Measurements from ENCODE around the gene RNF2. TPM values are rescaled to one million over a fixed set of nuclear protein-coding genes. Genes with fewer than 3 reads are reported as not detected.

The RNF2 gene
- polyA plus RNA-seq, 1 of the 3 experiments (the other 2 are of a cell fraction), result 20.1 TPM

GRCh38 chr1:185044387-185044786 lies 971 bp upstream of the RNF2 start:
- Histone ChIP-seq H3K9me3 (no peaks in the 10 kb centered on the region), H3K27me3 (ENCODE audit: insufficient read depth) (no peaks in the 10 kb centered on the region), H3K27ac (ENCODE audit: low read depth in 2 of 2, low read length in 1 of 2) (peak overlapping the region in 1 of 2 experiments; percentile 25; a peak in 2 of 4 replicates), H3K36me3 (replicated peaks in 1 of 2; ENCODE audit: control insufficient read depth in 1 of 2, insufficient read depth in 2 of 2, low read length in 1 of 2) (no peaks in the 10 kb centered on the region), H4K20me1 (ENCODE audit: insufficient read depth) (peaks cover 30% of the 10 kb centered on the region), H3K9ac (no peak overlapping the region), H3K79me2 (ENCODE audit: insufficient read depth) (peaks cover 33% of the 10 kb centered on the region), H3F3A (replicated peaks; ENCODE audit: insufficient read depth) (peaks cover 15% of the 10 kb centered on the region), H3K9me2 (no peaks in the 10 kb centered on the region), H3K4me3 (ENCODE audit: low read depth in 2 of 2, low read length in 1 of 2) (no peak overlapping the region), H2AFZ (ENCODE audit: low read depth) (peak overlapping the region; percentile 69; the same call in 1 of the 2 replicates), H3K4me2 (no peak overlapping the region), H3K4me1 (ENCODE audit: control insufficient read depth in 1 of 2, insufficient read depth in 2 of 2, low read depth in 1 of 2, low read length in 1 of 2) (peaks cover 14 to 16% of the 10 kb centered on the region in 2 experiments; a peak in 3 of 4 replicates)
- POLR2A ChIA-PET, result no interaction called here
- WGBS (ENCODE audit: low lambda C conversion rate), result 97% methylated on average over 8 of the region's 8 CpGs
- CTCF ChIA-PET, result interaction anchor here (0.7 to 1.2 kb wide), 3 partner anchors 126 to 238 kb away, joined by 3 to 4 read pairs (median 4); no protein-coding TSS in a partner anchor
- TF ChIP-seq EP300 (IDR thresholded peaks at IDR 0.05; ENCODE audit: borderline replicate concordance in 1 of 2, low read depth in 1 of 2, low read length in 1 of 2) (no peak), TCF12 (IDR thresholded peaks at IDR 0.05) (no peak)
- no peak for DNase-seq

GRCh38 chr1:185045814-185046492 lies 595 bp downstream of the RNF2 start:
- Histone ChIP-seq H3K4me2 (peak overlapping the region; percentile 77), H3K27ac (ENCODE audit: low read depth in 2 of 2, low read length in 1 of 2) (peak overlapping the region; percentile 54 to 89), H3K9me3 (no peaks in the 10 kb centered on the region), H3K27me3 (ENCODE audit: insufficient read depth) (no peaks in the 10 kb centered on the region), H3K79me2 (ENCODE audit: insufficient read depth) (peaks cover 48% of the 10 kb centered on the region), H4K20me1 (ENCODE audit: insufficient read depth) (peaks cover 38% of the 10 kb centered on the region), H3F3A (replicated peaks; ENCODE audit: insufficient read depth) (peaks cover 15% of the 10 kb centered on the region), H3K9me2 (no peaks in the 10 kb centered on the region), H3K36me3 (replicated peaks in 1 of 2; ENCODE audit: control insufficient read depth in 1 of 2, insufficient read depth in 2 of 2, low read length in 1 of 2) (no peaks in the 10 kb centered on the region), H3K4me1 (ENCODE audit: control insufficient read depth in 1 of 2, insufficient read depth in 2 of 2, low read depth in 1 of 2, low read length in 1 of 2) (peaks cover 14 to 16% of the 10 kb centered on the region in 2 experiments; a peak in 3 of 4 replicates), H2AFZ (ENCODE audit: low read depth) (peak overlapping the region; percentile 77), H3K4me3 (ENCODE audit: low read depth in 2 of 2, low read length in 1 of 2) (peak overlapping the region; percentile 68 to 95), H3K9ac (peak overlapping the region; percentile 84)
- DNase-seq, result peak; percentile 84
- TF ChIP-seq IRF3 (IDR thresholded peaks at IDR 0.05; ENCODE audit: low read depth, low read length) (no peak), MEF2A (IDR thresholded peaks at IDR 0.05; ENCODE audit: borderline replicate concordance, low read depth) (no peak), MXI1 (IDR thresholded peaks at IDR 0.05; ENCODE audit: low read depth, low read length) (peak; percentile 44; the same call in 1 of the 2 replicates), MAX (IDR thresholded peaks at IDR 0.05; ENCODE audit: low read depth) (no peak), POLR2AphosphoS5 (IDR thresholded peaks at IDR 0.05; ENCODE audit: low read depth, low read length) (no peak), USF2 (IDR thresholded peaks at IDR 0.05; ENCODE audit: borderline replicate concordance, low read depth, low read length) (no peak)
- 2% methylated on average over 15 of the region's 52 CpGs for WGBS (ENCODE audit: low lambda C conversion rate)
- POLR2A ChIA-PET, result interaction anchor here (0.7 to 2.2 kb wide), 3 partner anchors 37 to 153 kb away, joined by 3 to 15 read pairs (median 3); partner anchors contain the start of genes SWT1 and TRMT1L
- CTCF ChIA-PET, result interaction anchor here (0.7 to 1.6 kb wide), 5 partner anchors 10 to 255 kb away, joined by 3 to 5 read pairs (median 3); no protein-coding TSS in a partner anchor
